Mesothelial cell of epicardium (in vitro differentiated cells): ENCODE data around the gene DMRTA1. TPM values are rescaled to one million over a fixed set of nuclear protein-coding genes. Genes with fewer than 3 reads are reported as not detected.
"Not testable (repeated sequence)": the region's sequence is repeated elsewhere in the genome, so short reads cannot be mapped to it uniquely, and the experiment has no call there.

Source experiments
- DNase-seq, 2 experiments: peaks; one replicate each; pipeline ENCODE4 v3.0.0; 2021; ENCODE audit warnings: low spot score in 2 of 2; ENCODE audit not compliant: unreplicated experiment in 2 of 2
- H3K27ac Mint-ChIP-seq: 2 replicates; pipeline ENCODE4 v1.8.0; 2021; ENCODE audit warnings: mixed read lengths
- H3K27me3 Mint-ChIP-seq: 2 replicates; pipeline ENCODE4 v1.8.0; 2021; ENCODE audit warnings: low read depth, mixed read lengths
- H3K36me3 Mint-ChIP-seq: 2 replicates; pipeline ENCODE4 v1.8.0; 2021; ENCODE audit warnings: mixed read lengths
- H3K4me1 Mint-ChIP-seq: 2 replicates; pipeline ENCODE4 v1.8.0; 2021; ENCODE audit warnings: mixed read lengths
- H3K4me3 Mint-ChIP-seq: 2 replicates; pipeline ENCODE4 v1.8.0; 2021; ENCODE audit warnings: mild to moderate bottlenecking, moderate library complexity, mixed read lengths
- H3K9me3 Mint-ChIP-seq: 2 replicates; pipeline ENCODE4 v1.8.0; 2021; ENCODE audit warnings: mixed read lengths
- total RNA-seq: library from RNA; stranded (reverse); gene quantifications from 3 replicates; pipeline ENCODE4 v1.2.1, GENCODE V29; 2021
- TF ChIP-seq, protein P1 (sequence below): fragments of 200-600 bp; sonication (generic); IDR thresholded peaks from one replicate; pipeline ENCODE4 v1.5.0; 2021; ENCODE audit warnings: antibody characterized with exemption; ENCODE audit not compliant: unreplicated experiment

The DMRTA1 gene
- total RNA-seq, 1 donor from 2014 or later = 1.6 TPM

DNA sequence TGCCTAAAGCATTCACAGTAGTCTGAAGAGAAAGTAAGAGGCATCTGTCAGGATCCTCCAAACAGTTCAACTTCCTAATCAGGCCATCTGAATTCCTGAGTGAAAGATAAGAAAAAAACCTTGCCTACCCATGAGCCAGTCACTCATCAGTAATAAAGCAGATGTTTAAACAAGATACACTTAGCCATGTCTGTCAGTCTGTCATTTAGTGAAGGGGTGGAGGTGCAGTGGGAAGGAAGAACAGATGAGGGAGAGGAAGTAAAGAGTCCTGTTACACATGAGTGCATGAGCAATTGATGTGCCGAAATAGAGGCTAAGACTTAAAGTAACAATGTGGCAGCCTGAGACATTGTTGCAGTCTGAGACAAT lies 29.9 kb upstream of the DMRTA1 start:
- Mint-ChIP-seq H3K4me3 (no peak overlapping the region), H3K36me3 (no peaks in the 10 kb centered on the region), H3K27ac (peak overlapping the region; percentile 2), H3K27me3 (no peaks in the 10 kb centered on the region), H3K4me1 (peaks cover 15% of the 10 kb centered on the region), H3K9me3 (peaks cover 9% of the 10 kb centered on the region)
- DNase-seq = no peak
- TF ChIP-seq, protein P1, sequence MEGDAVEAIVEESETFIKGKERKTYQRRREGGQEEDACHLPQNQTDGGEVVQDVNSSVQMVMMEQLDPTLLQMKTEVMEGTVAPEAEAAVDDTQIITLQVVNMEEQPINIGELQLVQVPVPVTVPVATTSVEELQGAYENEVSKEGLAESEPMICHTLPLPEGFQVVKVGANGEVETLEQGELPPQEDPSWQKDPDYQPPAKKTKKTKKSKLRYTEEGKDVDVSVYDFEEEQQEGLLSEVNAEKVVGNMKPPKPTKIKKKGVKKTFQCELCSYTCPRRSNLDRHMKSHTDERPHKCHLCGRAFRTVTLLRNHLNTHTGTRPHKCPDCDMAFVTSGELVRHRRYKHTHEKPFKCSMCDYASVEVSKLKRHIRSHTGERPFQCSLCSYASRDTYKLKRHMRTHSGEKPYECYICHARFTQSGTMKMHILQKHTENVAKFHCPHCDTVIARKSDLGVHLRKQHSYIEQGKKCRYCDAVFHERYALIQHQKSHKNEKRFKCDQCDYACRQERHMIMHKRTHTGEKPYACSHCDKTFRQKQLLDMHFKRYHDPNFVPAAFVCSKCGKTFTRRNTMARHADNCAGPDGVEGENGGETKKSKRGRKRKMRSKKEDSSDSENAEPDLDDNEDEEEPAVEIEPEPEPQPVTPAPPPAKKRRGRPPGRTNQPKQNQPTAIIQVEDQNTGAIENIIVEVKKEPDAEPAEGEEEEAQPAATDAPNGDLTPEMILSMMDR = no peak

DNA sequence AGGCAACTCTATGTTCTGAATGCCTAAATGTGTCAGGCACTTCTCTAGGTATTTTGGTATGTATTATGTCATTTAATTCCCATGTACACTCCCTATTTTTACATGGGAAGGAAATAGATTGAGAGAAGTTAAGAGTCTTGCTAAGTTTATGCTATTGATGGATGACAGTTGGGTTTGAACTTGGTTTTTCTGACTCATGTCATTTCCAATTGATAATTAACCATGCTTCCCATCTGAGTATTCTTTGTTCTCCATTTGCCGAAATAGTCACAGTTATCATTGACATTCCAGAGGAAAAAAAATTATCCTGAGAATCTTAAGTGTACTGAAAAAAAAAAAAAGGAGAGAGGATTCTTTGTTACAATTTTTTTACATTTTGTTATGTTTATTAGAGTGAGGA lies 23.1 kb upstream of the DMRTA1 start:
- TF ChIP-seq, protein P1 = no peak
- Mint-ChIP-seq H3K36me3 (no peaks in the 10 kb centered on the region), H3K27ac (no peak overlapping the region), H3K4me3 (no peak overlapping the region), H3K9me3 (no peaks in the 10 kb centered on the region), H3K27me3 (no peaks in the 10 kb centered on the region), H3K4me1 (no peaks in the 10 kb centered on the region)
- DNase-seq = no peak

DNA sequence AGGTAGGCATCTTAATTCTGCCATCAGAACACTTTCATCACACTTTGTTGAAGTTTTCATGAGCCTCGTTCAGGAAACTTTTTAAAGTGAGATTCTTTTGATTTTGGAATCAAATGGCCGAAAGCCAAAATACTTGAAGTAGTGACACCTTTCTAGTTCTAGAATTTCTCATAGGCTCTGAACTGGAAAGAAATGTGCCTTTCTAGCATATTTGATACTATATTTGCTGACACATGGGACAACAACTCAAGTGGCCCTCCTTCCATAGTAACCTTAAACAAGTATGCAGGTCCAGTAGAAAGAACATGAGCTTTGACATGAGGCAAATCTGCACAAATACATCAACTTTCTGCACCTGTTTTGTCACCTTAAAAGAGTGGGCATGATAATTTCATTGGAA lies 22.0 kb upstream of the DMRTA1 start:
- no peak for DNase-seq
- Mint-ChIP-seq H3K27ac (no peak overlapping the region), H3K9me3 (no peaks in the 10 kb centered on the region), H3K4me1 (no peaks in the 10 kb centered on the region), H3K36me3 (no peaks in the 10 kb centered on the region), H3K4me3 (no peak overlapping the region), H3K27me3 (no peaks in the 10 kb centered on the region)
- TF ChIP-seq, protein P1 = no peak

DNA sequence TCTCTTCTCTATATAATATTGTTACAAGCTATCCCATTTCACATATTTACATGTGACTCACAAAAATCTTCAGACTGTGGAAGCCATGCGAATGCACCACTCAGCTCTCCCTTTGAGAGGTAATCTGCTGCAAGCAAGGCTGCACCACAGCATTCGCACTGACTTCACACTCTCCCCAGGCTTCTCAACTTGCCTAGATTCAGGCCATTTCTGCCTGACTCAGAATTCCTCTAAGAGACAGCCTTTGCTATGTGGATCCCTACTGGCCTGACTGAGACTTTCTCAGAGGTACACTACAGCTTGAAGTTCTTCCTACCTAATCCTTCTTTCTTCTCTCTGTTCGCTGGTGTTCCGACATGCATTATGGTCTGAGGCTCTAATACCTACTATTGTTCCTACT lies 21.1 kb upstream of the DMRTA1 start:
- no peak overlapping the region for H3K4me3 Mint-ChIP-seq
- H3K4me1 Mint-ChIP-seq = no peaks in the 10 kb centered on the region
- no peak overlapping the region for H3K27ac Mint-ChIP-seq
- H3K9me3 Mint-ChIP-seq = no peaks in the 10 kb centered on the region
- no peak for DNase-seq
- TF ChIP-seq, protein P1 = no peak
- no peaks in the 10 kb centered on the region for H3K27me3 Mint-ChIP-seq
- H3K36me3 Mint-ChIP-seq = no peaks in the 10 kb centered on the region

DNA sequence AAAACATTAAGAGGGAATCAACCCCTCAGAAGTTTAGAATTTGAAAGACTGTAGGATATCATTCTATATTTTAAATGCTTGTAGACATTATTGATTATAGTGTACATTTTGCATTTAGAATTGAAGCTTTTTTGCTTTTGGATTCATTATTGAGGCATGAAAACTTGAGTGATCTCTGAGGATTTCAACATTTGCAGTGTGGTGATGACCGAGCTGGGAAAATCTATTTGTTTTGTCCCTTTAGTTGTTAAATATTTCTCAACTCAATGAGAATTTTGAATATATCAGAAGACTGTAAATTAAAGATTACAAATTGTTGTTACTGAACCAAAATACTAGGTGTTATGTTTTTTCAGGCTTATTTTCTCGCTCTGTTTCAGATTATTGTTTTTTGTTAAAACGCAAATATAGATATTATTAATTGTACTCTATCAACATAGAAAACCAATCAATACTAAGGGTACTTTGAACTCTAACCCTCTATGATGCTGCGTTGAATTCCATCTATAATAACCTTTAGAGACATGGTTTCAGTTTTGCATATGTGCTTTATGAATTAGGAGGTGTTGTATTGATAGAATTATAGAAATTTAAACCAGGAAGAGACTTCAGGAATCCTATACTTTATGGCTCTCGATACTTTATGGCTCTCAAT lies 19.3 kb upstream of the DMRTA1 start:
- no peak for DNase-seq
- TF ChIP-seq, protein P1 = no peak
- H3K36me3 Mint-ChIP-seq = no peaks in the 10 kb centered on the region
- H3K9me3 Mint-ChIP-seq = no peaks in the 10 kb centered on the region
- no peaks in the 10 kb centered on the region for H3K27me3 Mint-ChIP-seq
- H3K4me1 Mint-ChIP-seq = no peaks in the 10 kb centered on the region
- no peak overlapping the region for H3K27ac Mint-ChIP-seq
- H3K4me3 Mint-ChIP-seq = no peak overlapping the region

DNA sequence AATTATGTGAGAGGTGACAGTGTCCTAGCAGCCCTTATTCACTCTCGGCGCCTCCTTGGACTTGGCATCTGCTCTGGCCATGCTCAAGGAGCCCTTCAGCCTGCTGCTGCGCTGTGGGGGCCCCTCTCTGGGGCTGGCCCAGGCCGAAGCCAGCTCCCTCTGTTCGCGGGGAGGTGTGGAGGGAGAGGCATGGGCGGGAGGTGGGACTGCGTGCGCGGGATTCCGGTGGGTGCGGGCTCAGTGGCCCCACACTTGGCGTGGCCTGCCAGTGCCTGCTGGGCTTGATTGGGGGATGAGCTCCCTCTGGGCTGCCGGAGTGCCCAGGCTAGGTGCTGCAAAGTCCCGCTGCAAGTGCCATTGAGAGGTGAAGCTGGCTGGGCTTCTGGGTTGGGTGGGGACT lies 12.9 kb upstream of the DMRTA1 start:
- Mint-ChIP-seq H3K4me1 (no peaks in the 10 kb centered on the region), H3K9me3 (no peaks in the 10 kb centered on the region), H3K36me3 (no peaks in the 10 kb centered on the region), H3K4me3 (no peak overlapping the region), H3K27me3 (no peaks in the 10 kb centered on the region), H3K27ac (no peak overlapping the region)
- no peak for DNase-seq
- TF ChIP-seq, protein P1 = no peak

DNA sequence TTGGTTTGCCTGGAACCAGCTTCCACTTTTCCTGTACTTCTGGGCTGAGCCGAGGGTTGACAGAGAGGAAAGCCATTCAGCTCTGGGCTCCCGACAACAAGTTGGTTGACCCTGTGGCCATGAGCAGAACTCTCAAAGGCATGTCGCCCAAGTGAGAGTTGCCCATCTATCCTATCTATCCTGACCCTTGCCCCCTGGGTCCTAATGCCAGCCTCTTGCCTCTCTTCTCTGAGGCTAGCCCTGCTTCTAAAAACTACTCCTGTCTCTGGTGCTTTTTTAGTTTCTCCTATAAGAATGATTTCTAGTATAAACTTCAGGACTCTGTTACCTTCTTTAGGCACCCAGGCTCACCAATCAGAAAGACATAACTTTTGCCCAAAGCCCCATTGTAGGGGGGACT lies 11.4 kb upstream of the DMRTA1 start:
- H3K36me3 Mint-ChIP-seq, H3K4me1 Mint-ChIP-seq, H3K27me3 Mint-ChIP-seq, H3K27ac Mint-ChIP-seq, H3K4me3 Mint-ChIP-seq, DNase-seq, H3K9me3 Mint-ChIP-seq: not testable (repeated sequence)

DNA sequence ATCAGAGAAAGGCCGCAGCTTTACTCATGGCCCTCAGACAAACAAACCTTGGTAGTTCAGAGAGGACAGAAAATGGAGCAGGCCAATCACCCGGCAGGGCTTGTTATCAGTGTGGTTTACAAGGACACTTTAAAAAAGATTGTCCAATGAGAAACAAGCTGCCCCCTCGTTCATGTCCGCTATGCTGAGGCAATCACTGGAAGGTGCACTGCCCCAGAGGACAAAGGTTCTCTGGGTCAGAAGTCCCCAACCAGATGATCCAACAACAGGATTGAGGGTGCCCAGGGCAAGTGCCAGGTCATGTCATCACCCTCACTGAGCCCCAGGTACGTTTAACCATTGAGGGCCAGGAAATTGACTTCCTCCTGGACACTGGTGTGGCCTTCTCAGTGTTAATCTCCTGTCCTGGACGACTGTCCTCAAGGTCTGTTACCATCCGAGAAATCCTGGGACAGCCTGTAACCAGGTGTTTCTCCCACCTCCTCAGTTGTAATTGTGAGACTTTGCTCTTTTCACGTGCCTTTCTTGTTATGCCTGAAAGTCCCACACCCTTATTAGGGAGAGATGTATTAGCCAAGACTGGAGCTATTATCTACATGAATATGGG lies 9.1 kb upstream of the DMRTA1 start:
- not testable (repeated sequence) for H3K9me3 Mint-ChIP-seq, H3K4me1 Mint-ChIP-seq, H3K27ac Mint-ChIP-seq, H3K36me3 Mint-ChIP-seq, H3K27me3 Mint-ChIP-seq, H3K4me3 Mint-ChIP-seq, DNase-seq
